AG04450 (cell line): ENCODE measurements around the gene NEK1. TPM values are rescaled to one million over a fixed set of nuclear protein-coding genes. Genes with fewer than 3 reads are reported as not detected.

Experiments used
- CTCF ChIA-PET: fragments of 300-600, 350-600 bp; formaldehyde crosslinking; extraction: SDS; loops from one replicate; lab custom pipeline; 2022; ENCODE audit warnings: antibody characterized with exemption, inconsistent platforms; lab: Charles Lee
- POLR2A ChIA-PET: fragments of 350-600 bp; formaldehyde crosslinking; extraction: SDS; loops from one replicate; lab custom pipeline; 2021; ENCODE audit warnings: antibody characterized with exemption, inconsistent platforms; lab: Yijun Ruan, JAX
- DNase-seq: peaks from one replicate; pipeline ENCODE4 v3.0.0-alpha.2; 2011; ENCODE audit warnings: low read depth, low spot score
- H3K27ac ChIP-seq: one replicate; pipeline ENCODE4 v1.5.1; 2012; ENCODE audit warnings: low read depth, low read length, control low read depth
- H3K27me3 ChIP-seq: one replicate; pipeline ENCODE4 v1.6.0; 2012; ENCODE audit warnings: low read length; ENCODE audit not compliant: control insufficient read depth, insufficient read depth
- H3K4me3 ChIP-seq: 2 replicates; pipeline ENCODE4 v1.5.1; 2011; ENCODE audit warnings: mild to moderate bottlenecking, low read depth, low read length, control low read depth
- H3K9me3 ChIP-seq: 2 replicates; pipeline ENCODE4 v1.5.1; 2012; ENCODE audit warnings: low read length; ENCODE audit not compliant: control insufficient read depth, insufficient read depth
- polyA plus RNA-seq: library from polyadenylated mRNA; depleted of rRNA; stranded (reverse); fragments of >200 nt; gene quantifications from 2 replicates; pipeline ENCODE4 v1.2.3, GENCODE V29; 2011
- TF ChIP-seq, protein P1 (sequence below): IDR thresholded peaks from 2 replicates; pipeline ENCODE4 v1.5.1; 2011; ENCODE audit warnings: low read depth, low read length, control low read depth, inconsistent platforms

The NEK1 gene
- polyA plus RNA-seq, 1 experiment, result 7.7 TPM

DNA sequence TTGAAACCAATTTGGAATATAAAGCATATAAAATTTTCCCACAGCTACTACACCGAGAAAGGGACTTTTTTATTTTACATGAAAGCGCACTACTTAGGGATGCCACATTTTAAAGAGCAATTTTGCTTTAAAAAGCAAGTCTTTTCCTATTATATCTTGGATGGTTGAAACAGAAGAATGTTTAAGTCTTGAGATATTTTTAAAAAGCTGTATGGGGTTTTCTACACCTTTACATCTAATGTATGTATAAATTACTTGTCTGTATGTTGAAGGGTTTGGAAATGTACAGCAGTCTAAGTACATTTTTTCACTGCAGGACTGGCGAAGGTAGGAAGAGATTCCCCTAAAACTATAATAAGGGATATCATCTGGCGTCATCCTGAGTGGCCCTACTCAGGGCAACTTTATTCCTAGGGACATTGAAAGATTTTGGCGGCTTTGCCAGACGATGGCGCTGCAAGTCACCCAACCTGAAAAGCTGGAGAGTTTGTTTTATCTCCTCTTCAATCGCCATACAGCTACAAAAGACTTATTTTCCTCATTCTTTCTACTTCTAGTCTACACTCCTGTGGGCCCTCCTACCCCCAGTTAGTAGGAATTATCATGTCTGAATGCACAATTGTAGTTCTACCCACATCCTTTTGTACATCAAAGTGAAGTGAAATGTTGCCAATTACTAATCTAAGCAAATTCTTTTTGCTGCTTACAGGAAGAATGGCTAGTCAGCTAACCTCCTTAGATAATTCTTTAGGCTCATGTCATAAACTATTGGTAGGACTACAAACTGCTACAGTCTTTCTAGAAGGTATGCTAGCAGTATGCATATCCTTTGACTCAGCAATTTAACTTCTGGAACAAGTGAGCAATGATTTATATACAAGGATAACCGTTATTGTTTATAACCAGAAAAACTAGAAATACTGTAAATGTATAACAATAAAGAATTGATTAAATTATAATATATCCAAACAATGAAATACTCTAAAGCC is 782 bp upstream of the NEK1 start:
- TF ChIP-seq, protein P1, sequence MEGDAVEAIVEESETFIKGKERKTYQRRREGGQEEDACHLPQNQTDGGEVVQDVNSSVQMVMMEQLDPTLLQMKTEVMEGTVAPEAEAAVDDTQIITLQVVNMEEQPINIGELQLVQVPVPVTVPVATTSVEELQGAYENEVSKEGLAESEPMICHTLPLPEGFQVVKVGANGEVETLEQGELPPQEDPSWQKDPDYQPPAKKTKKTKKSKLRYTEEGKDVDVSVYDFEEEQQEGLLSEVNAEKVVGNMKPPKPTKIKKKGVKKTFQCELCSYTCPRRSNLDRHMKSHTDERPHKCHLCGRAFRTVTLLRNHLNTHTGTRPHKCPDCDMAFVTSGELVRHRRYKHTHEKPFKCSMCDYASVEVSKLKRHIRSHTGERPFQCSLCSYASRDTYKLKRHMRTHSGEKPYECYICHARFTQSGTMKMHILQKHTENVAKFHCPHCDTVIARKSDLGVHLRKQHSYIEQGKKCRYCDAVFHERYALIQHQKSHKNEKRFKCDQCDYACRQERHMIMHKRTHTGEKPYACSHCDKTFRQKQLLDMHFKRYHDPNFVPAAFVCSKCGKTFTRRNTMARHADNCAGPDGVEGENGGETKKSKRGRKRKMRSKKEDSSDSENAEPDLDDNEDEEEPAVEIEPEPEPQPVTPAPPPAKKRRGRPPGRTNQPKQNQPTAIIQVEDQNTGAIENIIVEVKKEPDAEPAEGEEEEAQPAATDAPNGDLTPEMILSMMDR, result peak; percentile 79
- ChIA-PET CTCF (interaction anchor here (0.5 to 3.1 kb wide), 49 partner anchors 8 to 939 kb away, joined by 3 to 34 read pairs (median 4); partner anchors contain the start of gene HPF1), POLR2A (interaction anchor here (0.6 kb wide), 1 partner anchor 189 kb away, joined by 5 read pairs; no protein-coding TSS in a partner anchor)
- peak overlapping the region; percentile 95 for H3K4me3 ChIP-seq
- no peak overlapping the region for H3K27ac ChIP-seq
- H3K27me3 ChIP-seq, result no peaks in the 10 kb centered on the region
- DNase-seq, result no peak
- no peaks in the 10 kb centered on the region for H3K9me3 ChIP-seq

DNA sequence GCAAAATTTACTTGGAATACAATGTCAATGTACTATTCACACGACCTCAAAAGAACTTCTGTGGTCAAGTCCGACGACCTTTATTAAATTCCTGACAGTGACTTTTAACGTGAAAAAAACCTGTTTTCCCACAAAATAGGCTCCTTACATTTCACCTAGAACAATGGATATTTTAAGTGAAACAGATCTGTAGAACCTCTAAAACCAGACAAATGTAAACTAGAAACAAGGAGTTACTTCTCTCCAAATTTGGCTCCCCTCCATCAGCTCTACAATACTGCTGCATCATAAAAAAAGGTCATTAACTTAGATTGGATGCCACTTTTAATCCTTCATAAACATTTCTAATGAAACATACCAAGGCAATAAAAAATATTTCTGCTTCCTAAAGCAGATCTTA is 1.2 kb downstream of the NEK1 start:
- CTCF ChIA-PET, result interaction anchor here (1.2 to 1.5 kb wide), 2 partner anchors 8 to 45 kb away, joined by 4 to 5 read pairs; no protein-coding TSS in a partner anchor
- POLR2A ChIA-PET, result no interaction called here
- H3K27me3 ChIP-seq, result no peaks in the 10 kb centered on the region
- no peak overlapping the region for H3K27ac ChIP-seq
- no peaks in the 10 kb centered on the region for H3K9me3 ChIP-seq
- no peak for DNase-seq
- TF ChIP-seq, protein P1, result no peak
- H3K4me3 ChIP-seq, result peak overlapping the region; percentile 95

DNA sequence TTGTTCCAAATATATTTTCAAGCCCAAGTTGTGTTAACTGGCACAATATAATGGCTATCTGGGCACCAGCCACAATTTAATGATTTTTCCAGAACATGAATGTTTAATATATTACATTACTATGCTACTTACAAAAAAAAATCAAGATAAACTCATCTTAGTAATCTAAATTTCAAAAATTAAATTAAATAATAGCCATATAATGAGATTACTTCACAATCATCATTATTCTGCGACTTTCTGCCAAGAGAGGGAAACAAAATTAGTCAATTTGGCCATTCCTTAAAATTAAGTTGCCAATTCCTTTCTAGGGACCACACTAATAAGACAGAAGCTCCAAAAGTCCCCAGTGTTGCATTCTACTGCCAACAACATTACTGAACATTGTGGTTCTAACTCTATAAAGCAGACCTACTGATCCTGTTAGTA is 7.5 kb downstream of the NEK1 start:
- POLR2A ChIA-PET, result no interaction called here

DNA sequence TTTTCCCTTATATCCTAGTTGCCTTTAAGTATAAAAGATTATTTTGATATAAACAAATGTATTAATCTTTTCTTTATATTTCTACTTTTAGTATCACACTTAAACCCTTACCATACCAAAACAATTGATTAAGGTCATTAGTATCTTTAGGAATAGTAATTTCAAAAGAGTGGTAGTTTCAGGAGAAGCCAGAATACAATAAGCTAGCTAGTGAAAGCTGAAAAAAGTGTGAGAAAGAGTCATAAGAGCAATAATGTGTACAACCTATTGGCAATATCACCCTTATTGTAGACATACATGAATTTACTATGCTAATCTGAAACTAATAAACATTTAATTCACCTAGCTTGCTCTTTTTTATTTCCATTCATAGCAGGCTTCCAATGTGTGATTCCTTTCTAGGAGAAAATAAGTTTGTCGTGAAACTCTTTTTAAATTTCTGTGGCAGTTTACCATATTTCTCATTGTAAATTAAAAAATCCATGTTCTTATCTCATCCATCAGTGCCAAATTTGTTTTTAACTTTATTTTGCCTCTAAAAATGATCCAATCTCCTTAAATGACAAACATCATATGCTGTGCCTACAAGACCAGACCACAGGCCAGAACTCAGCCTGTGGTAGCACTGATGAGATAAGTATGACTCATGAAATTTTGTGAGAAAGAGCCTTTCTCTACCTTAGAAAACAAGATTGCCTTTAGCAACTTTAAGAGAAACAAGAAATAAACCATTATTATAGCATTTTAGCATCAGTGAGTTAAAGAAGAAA is 8.1 kb downstream of the NEK1 start:
- CTCF ChIA-PET, result interaction anchor here (0.7 to 1.0 kb wide), 2 partner anchors 9 to 1213 kb away, joined by 3 read pairs; no protein-coding TSS in a partner anchor
- TF ChIP-seq, protein P1, result no peak
- Histone ChIP-seq H3K9me3 (no peaks in the 10 kb centered on the region), H3K4me3 (no peak overlapping the region), H3K27ac (no peak overlapping the region), H3K27me3 (no peaks in the 10 kb centered on the region)
- no peak for DNase-seq
- POLR2A ChIA-PET, result no interaction called here

More for the DNA sequence above, 7.5 kb downstream of the NEK1 start:
- DNase-seq, result no peak
- H3K27me3 ChIP-seq, result no peaks in the 10 kb centered on the region
- CTCF ChIA-PET, result interaction anchor here (1.0 kb wide), 1 partner anchor 8 kb away, joined by 3 read pairs; no protein-coding TSS in a partner anchor
- TF ChIP-seq, protein P1, result no peak
- H3K27ac ChIP-seq, result no peak overlapping the region
- H3K4me3 ChIP-seq, result no peak overlapping the region
- no peaks in the 10 kb centered on the region for H3K9me3 ChIP-seq
